ENCODE measurements around the gene TNFRSF8. TPM values are rescaled to one million over a fixed set of nuclear protein-coding genes. Genes with fewer than 3 reads are reported as not detected.

The TNFRSF8 gene
- total RNA-seq, 1 donor from 2014 or later: 33.2 TPM

- DNase-seq: peak; percentile 75
- no peaks in the 10 kb centered on the region for H3K27me3 Mint-ChIP-seq
- H3K9me3 Mint-ChIP-seq: no peaks in the 10 kb centered on the region
- peak overlapping the region; percentile 100 for H3K27ac Mint-ChIP-seq
- peaks cover 71% of the 10 kb centered on the region for H3K4me1 Mint-ChIP-seq
- H3K36me3 Mint-ChIP-seq (ENCODE audit: low read depth): peaks cover 38% of the 10 kb centered on the region
- peak overlapping the region; percentile 100 for H3K4me3 Mint-ChIP-seq
- intact Hi-C loops (cut with micrococcal nuclease): loop anchor here (1.0 kb wide), 1 partner anchor 11 kb away; no protein-coding TSS in a partner anchor
Observed at GRCh38 chr1:12167493-12168429, 104.7 kb downstream of the TNFRSF8 start.

GRCh38 chr1:12168451-12169160 is 105.5 kb downstream of the TNFRSF8 start:
- H3K27ac Mint-ChIP-seq: peak overlapping the region; percentile 100
- peaks cover 71% of the 10 kb centered on the region for H3K4me1 Mint-ChIP-seq
- H3K4me3 Mint-ChIP-seq: peak overlapping the region; percentile 100
- no peaks in the 10 kb centered on the region for H3K9me3 Mint-ChIP-seq
- DNase-seq: no peak
- intact Hi-C loops (cut with micrococcal nuclease): no loop called here
- no peaks in the 10 kb centered on the region for H3K27me3 Mint-ChIP-seq
- H3K36me3 Mint-ChIP-seq (ENCODE audit: low read depth): peaks cover 42% of the 10 kb centered on the region

- DNase-seq: no peak
- intact Hi-C loops (cut with micrococcal nuclease): loop anchor here (10.0 kb wide), 2 partner anchors 265 to 345 kb away; no protein-coding TSS in a partner anchor
- Mint-ChIP-seq H3K36me3 (ENCODE audit: low read depth) (peaks cover 44% of the 10 kb centered on the region), H3K4me3 (peak overlapping the region; percentile 100), H3K27ac (peak overlapping the region; percentile 79), H3K27me3 (no peaks in the 10 kb centered on the region), H3K4me1 (peaks cover 71% of the 10 kb centered on the region), H3K9me3 (no peaks in the 10 kb centered on the region)
Observed at GRCh38 chr1:12169442-12170135, 106.5 kb downstream of the TNFRSF8 start.

GRCh38 chr1:12170263-12170671 is 107.2 kb downstream of the TNFRSF8 start:
- Mint-ChIP-seq H3K27ac (peak overlapping the region; percentile 79), H3K4me3 (peak overlapping the region; percentile 100), H3K9me3 (no peaks in the 10 kb centered on the region), H3K27me3 (no peaks in the 10 kb centered on the region), H3K36me3 (ENCODE audit: low read depth) (peaks cover 48% of the 10 kb centered on the region), H3K4me1 (peaks cover 72% of the 10 kb centered on the region)
- no peak for DNase-seq
- intact Hi-C loops (cut with micrococcal nuclease): loop anchor here (10.0 kb wide), 2 partner anchors 265 to 345 kb away; no protein-coding TSS in a partner anchor

- Mint-ChIP-seq H3K4me3 (peak overlapping the region; percentile 86), H3K9me3 (no peaks in the 10 kb centered on the region), H3K27me3 (no peaks in the 10 kb centered on the region), H3K4me1 (peaks cover 77% of the 10 kb centered on the region), H3K36me3 (ENCODE audit: low read depth) (peaks cover 54% of the 10 kb centered on the region), H3K27ac (peak overlapping the region; percentile 95)
- no peak for DNase-seq
- intact Hi-C loops (cut with micrococcal nuclease): loop anchor here (10.0 kb wide), 2 partner anchors 263 to 343 kb away; no protein-coding TSS in a partner anchor
Observed at GRCh38 chr1:12171206-12172041, 108.3 kb downstream of the TNFRSF8 start.

- Mint-ChIP-seq H3K4me3 (peak overlapping the region; percentile 86), H3K27ac (peak overlapping the region; percentile 95), H3K9me3 (no peaks in the 10 kb centered on the region), H3K36me3 (ENCODE audit: low read depth) (peaks cover 58% of the 10 kb centered on the region), H3K4me1 (peaks cover 83% of the 10 kb centered on the region), H3K27me3 (no peaks in the 10 kb centered on the region)
- peak; percentile 72 for DNase-seq
- intact Hi-C loops (cut with micrococcal nuclease): loop anchor here (10.0 kb wide), 2 partner anchors 263 to 343 kb away; no protein-coding TSS in a partner anchor
Observed at GRCh38 chr1:12172042-12172851, 109.1 kb downstream of the TNFRSF8 start.

GRCh38 chr1:12173041-12173509 is 110.0 kb downstream of the TNFRSF8 start:
- Mint-ChIP-seq H3K27ac (peak overlapping the region; percentile 95), H3K4me3 (peak overlapping the region; percentile 86), H3K27me3 (no peaks in the 10 kb centered on the region), H3K9me3 (no peaks in the 10 kb centered on the region), H3K36me3 (ENCODE audit: low read depth) (peaks cover 56% of the 10 kb centered on the region), H3K4me1 (peaks cover 85% of the 10 kb centered on the region)
- intact Hi-C loops (cut with micrococcal nuclease): loop anchor here (1.0 to 10.0 kb wide), 3 partner anchors 16 to 342 kb away; no protein-coding TSS in a partner anchor
- no peak for DNase-seq

- DNase-seq: peak; percentile 98
- Mint-ChIP-seq H3K4me3 (peak overlapping the region; percentile 86), H3K27me3 (no peaks in the 10 kb centered on the region), H3K4me1 (peaks cover 87% of the 10 kb centered on the region), H3K27ac (peak overlapping the region; percentile 95), H3K9me3 (no peaks in the 10 kb centered on the region), H3K36me3 (ENCODE audit: low read depth) (peaks cover 57% of the 10 kb centered on the region)
- intact Hi-C loops (cut with micrococcal nuclease): loop anchor here (1.0 to 10.0 kb wide), 3 partner anchors 16 to 341 kb away; no protein-coding TSS in a partner anchor
Observed at GRCh38 chr1:12173631-12174121, 110.6 kb downstream of the TNFRSF8 start.

- Mint-ChIP-seq H3K4me3 (peak overlapping the region; percentile 86), H3K27ac (peak overlapping the region; percentile 95), H3K4me1 (peaks cover 89% of the 10 kb centered on the region), H3K27me3 (no peaks in the 10 kb centered on the region), H3K9me3 (no peaks in the 10 kb centered on the region), H3K36me3 (ENCODE audit: low read depth) (peaks cover 53% of the 10 kb centered on the region)
- intact Hi-C loops (cut with micrococcal nuclease): loop anchor here (5.0 to 10.0 kb wide), 3 partner anchors 260 to 340 kb away; no protein-coding TSS in a partner anchor
- no peak for DNase-seq
Observed at GRCh38 chr1:12174924-12175810, 112.1 kb downstream of the TNFRSF8 start.

- Mint-ChIP-seq H3K36me3 (ENCODE audit: low read depth) (peaks cover 50% of the 10 kb centered on the region), H3K9me3 (no peaks in the 10 kb centered on the region)
Observed at GRCh38 chr1:12176298-12177118, 113.4 kb downstream of the TNFRSF8 start.

More at GRCh38 chr1:12176298-12177118, 113.4 kb downstream of the TNFRSF8 start:
- intact Hi-C loops (cut with micrococcal nuclease): loop anchor here (5.0 to 10.0 kb wide), 3 partner anchors 258 to 338 kb away; no protein-coding TSS in a partner anchor
- Mint-ChIP-seq H3K4me3 (peak overlapping the region; percentile 40), H3K27me3 (no peaks in the 10 kb centered on the region), H3K27ac (peak overlapping the region; percentile 84), H3K4me1 (peaks cover 82% of the 10 kb centered on the region)
- DNase-seq: no peak

Data from activated CD4-positive, alpha-beta T cell treated with anti-CD3 and anti-CD28 coated beads, Interleukin-2, amount 10 ng/mL, durations not matched to agents 24 days and 14 days (primary cell).